Globus pallidus (tissue), 1 donor: ENCODE results near the gene SNPH.
"Not testable (repeated sequence)": the region's sequence is repeated elsewhere in the genome, so short reads cannot be mapped to it uniquely, and the experiment has no call there.

Source experiments
- DNase-seq: peaks from one replicate; pipeline ENCODE4 v3.0.0-alpha.2; 2015; ENCODE audit warnings: low spot score

SNPH gene, protein sequence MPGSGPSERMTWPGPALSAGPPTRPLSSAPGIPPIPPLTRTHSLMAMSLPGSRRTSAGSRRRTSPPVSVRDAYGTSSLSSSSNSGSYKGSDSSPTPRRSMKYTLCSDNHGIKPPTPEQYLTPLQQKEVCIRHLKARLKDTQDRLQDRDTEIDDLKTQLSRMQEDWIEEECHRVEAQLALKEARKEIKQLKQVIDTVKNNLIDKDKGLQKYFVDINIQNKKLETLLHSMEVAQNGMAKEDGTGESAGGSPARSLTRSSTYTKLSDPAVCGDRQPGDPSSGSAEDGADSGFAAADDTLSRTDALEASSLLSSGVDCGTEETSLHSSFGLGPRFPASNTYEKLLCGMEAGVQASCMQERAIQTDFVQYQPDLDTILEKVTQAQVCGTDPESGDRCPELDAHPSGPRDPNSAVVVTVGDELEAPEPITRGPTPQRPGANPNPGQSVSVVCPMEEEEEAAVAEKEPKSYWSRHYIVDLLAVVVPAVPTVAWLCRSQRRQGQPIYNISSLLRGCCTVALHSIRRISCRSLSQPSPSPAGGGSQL

DNA sequence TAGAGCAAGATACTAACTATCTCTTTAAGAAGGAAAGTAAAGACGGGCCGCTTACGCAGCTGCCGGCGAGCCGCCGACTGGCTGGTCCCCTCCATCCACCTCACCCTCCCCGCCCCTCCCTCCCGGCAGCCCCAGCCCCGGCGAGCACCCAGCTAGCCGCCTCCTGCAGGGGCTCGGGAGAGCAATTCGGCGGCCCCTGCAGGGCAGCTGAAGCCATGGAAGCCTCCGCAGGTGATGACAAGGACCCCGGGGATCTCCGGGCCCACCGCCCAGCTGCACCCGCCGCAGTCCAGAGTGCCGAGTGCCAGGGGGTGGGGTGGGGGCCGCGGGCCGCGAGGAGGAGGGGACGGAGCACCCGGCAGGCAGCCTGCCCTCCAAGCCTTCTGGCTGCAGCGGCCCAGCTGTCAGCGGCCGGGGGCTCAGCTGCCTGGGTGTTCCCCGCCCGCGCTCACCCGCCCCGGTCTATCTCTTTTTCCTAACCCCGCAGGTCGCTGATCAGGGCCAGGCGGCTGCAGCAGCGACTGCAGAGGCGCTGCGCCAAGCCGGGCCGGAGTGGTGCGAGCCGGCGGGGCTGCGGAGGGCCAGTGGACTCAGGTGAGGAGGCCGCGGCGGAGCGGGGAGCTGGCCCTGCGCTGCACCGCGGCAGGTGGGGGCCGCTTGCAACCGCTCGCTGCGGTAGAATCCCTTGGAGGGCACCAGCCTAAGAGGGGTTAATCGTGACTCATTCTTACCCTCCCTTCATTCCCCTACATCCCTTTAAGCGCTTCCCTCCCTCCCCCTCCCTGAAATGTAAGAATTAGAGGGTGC lies at the start of gene SNPH:
Gene SNPH (plus strand): TSS at position 128 of the 807 bp plus-strand sequence. CDS start 29,946 bp downstream, outside the sequence.
- peak; percentile 31 for DNase-seq

DNA sequence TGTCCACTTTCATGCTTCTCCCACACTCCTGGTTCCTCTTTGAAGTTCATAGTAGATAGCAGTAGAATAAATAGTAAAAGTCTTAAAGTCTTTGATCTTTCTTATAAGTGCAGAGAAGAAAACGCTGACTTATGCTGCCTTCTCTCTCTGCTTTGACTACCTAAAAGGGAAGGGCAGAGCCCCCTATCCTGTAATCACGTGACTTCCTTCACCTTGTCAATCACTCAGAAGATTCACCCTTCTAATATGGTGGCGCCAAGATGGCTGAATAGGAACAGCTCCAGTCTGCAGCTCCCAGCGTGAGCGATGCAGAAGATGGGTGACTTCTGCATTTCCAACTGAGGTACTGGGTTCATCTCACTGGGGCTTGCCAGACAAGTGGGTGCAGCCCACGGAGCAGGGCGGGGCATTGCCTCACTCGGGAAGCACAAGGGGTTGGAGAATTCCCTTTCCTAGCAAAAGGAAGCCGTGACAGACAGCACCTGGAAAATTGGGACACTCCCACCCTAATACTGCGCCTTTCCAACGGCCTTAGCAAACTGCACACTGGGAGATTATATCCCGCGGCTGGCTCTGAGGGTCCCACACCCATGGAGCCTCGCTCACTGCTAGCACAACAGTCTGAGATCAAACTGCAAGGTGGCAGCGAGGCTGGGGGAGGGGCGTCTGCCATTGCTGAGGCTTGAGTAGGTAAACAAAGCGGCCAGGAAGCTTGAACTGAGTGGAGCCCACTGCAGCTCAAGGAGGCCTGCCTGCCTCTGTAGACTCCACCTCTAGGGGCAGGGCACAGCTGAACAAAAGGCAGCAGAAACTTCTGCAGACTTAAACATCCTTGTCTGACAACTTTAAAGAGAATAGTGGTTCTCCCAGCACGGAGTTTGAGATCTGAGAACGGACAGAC lies 49.3 kb upstream of the SNPH start:
- not testable (repeated sequence) for DNase-seq

DNA sequence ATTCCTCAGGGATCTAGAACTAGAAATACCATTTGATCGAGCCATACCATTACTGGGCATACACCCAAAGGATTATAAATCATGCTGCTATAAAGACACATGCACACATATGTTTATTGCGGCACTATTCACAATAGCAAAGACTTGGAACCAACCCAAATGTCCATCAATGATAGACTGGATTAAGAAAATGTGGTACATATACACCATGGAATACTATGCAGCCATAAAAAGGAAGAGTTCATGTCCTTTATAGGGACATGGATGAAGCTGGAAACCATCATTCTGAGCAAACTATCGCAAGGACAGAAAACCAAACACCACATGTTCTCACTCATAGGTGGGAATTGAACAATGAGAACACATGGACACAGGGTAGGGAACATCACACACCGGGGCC lies 43.3 kb upstream of the SNPH start:
- DNase-seq = not testable (repeated sequence)

DNA sequence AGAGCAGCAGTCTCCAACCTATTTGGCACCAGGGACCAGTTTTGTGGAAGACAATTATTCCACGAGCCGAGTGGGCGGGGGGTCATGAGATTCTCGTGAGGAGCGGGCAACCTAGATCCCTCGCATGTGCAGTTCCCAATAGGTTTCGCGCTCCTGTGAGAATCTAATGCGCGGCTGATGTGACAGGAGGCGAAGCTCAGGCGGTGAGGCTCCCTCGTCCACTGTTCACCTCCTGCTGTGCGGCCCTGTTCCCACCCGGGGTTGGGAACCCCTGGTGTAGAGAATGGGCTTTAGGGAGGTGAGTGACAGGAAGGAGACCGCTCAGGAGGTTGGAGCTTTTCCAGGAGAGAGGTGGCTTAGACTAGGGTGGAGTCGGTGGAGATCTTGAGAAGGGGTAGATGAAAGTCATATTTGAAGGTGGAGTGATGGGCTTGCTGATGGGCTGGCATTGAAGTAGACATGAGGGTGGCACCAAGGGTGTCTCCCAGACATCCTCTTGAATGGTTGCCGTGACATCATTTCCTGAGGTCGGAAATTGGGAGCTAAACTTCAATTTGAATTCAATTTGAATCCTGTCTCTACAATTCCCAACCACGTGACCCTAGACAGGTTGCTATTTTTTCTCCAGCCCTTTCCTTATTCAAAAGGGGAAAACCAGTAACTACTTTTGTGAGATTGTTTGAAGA lies 41.7 kb upstream of the SNPH start:
- DNase-seq = no peak

DNA sequence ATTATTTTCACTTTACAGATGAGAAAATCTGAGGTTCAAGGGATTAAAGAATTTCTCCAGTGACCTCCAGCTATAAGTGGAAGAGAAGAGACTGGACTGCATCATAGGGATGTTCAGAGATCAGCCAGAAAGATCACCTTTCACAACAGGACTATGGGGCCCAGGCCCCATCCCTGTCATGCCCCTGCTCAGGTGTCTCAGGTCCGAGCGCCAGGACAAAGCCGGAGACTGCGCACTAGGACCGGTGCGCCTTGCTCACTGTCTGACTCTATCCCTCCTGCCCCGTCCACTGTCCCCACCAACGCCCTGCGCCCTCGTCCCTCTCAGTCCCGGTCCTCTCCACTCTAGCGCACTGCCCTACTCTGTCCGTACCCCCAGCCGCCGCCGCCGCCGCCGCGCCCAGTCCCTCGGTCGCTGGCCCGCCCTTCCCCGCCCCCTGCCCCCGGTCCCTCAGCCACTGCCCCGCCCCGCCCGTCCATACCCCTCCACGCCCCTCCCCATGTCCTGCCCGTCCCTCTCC lies 40.8 kb upstream of the SNPH start:
- no peak for DNase-seq

DNA sequence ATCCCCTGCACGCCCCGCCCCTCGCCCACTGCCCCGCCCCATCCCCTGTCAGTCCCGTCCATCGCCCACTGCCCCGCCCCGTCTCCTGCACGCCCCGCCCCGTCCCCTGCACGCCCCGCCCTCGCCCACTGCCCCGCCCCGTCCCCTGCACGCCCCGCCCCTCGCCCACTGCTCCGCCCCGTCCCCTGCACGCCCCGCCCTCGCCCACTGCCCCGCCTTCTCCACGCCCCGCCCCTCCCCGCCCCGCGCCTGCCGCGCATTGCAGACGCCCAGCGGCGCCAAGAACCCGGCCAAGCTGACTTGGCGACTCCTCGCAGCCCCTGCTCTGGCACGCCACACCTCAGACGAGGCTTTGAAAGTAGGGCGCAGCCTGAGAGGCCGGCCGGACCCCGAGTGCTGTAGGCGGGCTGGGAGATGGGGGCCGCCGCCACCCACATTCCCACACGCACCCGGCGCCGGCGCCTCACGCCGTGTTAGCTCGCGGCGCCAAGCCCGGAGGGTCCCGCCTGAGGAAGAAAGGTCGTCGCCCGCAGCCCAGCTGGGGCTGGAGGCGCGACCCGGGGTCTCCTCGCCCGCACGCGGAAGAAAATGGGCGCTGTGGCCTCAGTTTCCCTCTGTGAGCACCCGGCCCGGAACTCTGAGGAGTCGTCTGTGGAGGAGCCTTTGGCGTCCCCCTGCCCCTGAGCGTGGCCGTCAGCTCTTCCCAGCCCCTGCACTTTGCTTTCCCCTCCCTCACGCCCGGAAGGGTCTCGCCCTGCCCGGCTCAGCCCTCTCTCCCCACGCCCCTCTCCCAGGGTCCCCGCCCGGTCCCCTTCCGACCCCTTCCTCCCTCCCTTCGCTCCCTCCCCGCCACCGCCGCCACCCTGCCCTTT lies 40.1 kb upstream of the SNPH start, which contains the start of gene RAD21L1:
Gene RAD21L1 (plus strand): TSS at position 262 of the 872 bp plus-strand sequence. CDS start 2,410 bp downstream, outside the sequence.
- peak; percentile 46 for DNase-seq

DNA sequence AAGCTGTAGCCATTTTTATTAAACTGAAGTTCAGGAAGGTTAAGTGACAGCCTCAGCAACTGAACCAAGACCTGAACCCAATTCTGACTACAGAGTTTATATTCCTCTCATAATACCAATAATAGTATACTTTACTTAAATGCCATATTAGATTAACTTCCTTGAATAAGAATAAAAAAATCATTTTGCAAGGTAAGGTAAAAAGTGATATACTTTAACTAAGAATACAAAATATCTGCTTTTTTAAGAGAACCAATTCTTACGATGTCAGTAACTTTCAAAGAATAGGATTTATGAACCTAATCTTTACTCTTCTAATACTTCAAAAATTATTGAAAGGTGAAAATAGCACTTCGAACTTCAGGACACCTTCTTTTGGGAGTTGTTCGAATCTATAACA lies 36.6 kb upstream of the SNPH start:
- DNase-seq = no peak

DNA sequence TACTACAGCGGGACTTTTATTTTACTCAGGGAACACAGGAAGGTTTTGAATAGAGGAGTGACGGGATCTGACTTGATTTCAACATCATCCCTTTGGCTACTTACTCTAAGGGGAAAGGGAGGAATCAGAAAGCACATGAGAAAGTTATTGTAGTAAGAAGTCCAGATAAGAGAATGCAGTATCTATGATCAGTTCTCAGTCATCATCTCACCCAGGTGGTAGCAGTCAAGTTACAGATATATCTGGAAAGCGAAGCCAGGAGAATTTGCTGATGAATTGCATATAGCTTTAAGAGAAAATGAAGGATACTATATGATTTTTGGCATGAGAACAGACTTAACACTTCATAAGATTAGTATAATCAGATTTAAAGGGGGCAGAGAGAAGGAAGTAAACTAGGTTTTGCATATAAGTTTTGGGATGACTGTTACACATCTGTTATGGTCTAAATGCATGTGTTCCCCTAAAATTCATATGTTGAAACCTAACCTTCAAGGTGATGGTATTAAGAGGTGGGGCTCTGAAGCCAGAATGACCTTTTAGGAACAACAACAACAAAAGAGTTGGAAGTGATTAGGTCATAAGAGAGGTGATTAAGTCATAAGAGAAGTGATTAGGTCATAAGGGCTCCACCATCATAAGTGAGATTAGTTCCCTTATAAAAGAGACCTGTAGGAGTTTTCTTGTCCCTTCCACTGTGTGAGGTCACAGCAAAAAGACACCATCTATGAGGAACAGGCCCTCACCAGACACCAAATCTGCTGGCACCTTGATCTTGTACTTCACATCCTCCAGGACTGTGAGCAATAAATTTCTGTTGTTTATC lies 33.6 kb upstream of the SNPH start:
- no peak for DNase-seq

DNA sequence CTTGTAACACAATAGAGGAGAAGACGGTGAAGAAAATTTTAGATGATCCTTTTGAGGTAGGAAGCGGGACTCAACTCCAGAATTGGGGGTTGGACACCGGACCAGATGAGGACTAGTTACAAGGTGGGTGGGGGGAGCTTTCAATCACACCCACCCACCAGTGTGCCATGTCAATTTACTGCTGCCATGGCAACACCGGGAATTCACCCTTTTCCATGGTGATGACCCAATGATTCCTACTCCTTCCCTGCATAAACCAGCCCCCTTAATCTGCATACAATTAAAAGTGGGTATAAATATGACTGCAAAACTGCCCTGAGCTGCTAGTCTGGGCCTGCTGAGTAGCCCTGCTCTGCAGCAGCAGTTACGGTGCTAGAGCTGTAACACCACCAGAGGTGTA lies 25.5 kb upstream of the SNPH start:
- no peak for DNase-seq

DNA sequence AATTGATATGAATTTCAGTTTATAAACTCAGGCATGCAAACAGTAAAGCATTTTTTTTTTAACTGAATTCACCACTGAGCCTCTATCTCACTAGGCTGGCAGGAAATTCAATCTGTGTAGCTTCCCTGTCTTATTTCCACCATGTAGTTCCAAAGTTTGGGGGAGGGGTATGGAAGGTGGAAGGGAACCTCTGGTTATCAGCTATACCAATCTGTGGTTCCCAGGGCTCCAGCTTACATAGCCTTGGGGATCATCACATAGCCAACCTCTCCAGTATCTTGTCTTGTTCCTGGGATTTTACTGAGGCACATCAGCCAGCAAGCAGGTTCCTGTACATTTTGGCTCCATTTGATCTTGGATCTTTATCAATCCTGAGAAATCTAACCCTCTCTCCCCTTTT lies 24.6 kb upstream of the SNPH start:
- DNase-seq = no peak

DNA sequence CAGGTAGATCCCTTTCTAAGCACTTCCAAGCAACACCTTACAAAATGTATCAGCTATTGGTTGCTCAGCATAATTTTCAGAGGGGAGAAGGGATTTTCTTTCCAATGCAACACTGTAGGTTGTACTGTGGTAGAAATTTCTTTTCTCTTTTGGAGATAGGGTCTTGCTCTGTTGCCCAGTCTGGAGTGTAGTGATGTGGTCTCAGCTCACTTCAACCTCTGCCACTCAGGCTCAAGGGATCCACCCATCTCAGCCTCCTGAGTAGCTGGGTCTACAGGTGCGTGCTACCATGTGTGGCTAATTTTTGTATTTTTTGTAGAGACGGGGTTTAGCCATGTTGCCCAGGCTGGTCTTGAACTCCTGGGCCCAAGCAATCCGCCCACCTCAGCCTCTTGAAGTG lies 24.0 kb upstream of the SNPH start:
- no peak for DNase-seq

DNA sequence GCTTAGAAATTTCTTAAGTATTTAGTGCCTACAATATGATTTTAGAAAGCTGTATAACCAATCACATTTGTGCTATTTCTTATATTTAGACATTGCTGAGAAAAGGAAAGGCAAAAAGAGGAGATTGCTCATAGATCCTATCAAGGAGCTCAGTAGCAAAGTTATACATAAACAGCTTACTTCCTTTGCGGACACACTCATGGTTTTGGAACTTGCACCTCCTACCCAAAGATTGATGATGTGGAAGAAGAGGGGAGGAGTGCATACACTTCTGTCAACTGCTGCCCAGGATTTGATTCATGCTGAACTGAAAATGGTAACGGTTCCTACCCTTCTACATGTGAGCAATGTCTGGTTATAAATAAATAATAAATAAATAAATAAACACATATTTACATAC lies 23.6 kb upstream of the SNPH start:
- DNase-seq = no peak

DNA sequence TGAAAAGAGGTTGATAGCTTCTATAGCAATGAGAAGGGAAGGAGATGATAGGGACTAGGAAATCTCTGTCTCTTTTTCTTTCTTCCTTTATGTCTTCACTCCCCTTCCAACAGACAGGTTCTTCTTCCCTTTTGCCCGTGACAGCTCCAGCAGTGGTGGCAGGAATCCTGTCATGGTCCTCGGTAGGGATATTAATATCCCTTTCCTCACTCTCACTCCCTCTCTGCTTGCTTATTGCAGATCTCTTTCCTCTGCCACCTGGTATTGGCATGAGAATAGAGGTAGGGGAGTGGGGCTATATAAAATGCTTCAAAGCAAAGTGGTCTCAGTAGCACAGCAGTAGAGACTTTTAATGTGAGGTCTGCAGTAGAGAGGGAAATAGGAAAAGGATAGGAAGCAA lies 20.5 kb upstream of the SNPH start:
- DNase-seq = no peak

DNA sequence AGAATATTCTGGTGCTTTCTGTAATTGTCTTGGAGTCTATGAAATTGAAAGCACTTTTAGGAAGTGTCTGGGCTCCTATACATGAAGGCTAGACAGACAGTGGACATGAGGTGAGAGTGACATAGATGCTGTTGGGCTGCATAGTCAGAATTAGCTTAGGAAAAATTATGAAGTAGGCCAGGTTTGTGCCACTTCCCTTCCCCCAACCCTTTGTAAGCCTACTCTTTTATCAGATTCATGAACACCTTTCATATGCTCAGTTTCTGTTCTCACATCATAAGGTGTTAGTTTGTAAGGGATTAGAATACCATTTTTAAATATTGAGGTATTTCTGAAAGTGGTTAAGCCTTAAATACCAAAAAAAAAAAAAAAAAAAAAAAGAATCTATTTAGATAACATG lies 18.4 kb upstream of the SNPH start:
- DNase-seq = no peak

DNA sequence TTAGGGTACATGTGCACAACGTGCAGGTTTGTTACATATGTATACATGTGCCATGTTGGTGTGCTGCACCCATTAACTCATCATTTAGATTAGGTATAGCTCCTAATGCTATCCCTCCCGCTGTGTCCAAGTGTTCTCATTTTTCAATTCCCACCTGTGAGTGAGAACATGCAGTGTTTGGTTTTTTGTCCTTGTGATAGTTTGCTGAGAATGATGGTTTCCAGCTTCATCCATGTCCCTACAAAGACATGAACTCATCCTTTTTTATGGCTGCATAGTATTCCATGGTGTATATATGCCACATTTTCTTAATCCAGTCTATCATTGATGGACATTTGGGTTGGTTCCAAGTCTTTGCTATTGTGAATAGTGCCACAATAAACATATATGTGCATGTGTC lies 15.8 kb upstream of the SNPH start:
- DNase-seq = not testable (repeated sequence)

DNA sequence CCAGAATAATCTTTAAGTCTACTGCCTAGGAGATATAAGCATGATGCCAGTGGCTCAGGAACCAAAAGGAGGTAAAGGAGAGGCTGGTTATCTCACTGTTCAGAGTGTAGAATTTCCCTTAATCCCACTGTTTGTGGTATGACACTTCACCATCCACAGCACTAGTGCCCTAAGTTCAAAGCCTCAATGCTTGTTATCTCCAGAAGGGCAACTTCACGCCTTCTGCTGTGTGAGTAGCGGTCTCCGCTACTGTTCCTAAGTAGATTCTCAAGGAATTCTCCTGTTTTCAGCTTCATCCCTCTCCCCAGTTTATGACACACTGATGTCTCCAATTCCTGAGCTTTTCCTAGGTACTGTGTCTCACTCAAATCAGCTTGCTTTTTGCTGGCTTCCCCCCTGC lies 13.7 kb upstream of the SNPH start:
- no peak for DNase-seq

DNA sequence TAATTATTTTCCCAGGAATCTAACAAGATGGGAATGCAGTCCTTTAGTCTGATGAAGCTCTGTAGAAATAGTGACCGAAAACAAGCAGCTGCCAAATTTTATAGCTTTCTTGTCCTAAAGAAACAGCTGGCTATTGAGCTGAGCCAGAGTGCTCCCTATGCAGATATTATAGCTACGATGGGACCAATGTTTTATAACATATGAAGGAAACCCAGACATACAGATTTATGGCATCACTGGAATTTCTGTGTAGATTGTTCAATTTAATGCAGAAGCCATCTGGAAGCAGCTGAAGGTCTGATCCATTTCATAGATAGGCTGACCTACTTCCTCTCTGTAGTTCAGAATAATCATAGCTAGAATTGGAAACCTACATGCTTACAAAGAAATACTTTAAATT lies 11.8 kb upstream of the SNPH start:
- no peak for DNase-seq

DNA sequence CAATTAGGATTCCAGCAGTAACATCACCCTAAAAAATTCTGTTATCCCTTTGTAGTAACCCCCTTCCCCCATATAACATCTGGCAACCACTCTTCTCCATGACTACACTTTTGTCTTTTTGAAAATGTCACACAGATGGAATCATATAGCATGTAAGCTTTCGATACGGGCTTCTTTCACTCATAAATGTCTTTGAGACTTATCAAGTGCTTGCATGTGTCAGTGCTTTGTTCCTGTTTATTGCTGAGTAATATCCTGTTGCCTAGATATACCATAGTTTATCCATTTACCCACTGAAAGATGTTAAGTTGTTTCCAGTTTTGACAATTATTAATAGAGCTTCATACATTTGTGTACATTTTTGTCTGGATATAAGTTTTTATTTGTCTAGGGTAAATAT lies 10.4 kb upstream of the SNPH start:
- DNase-seq = no peak

DNA sequence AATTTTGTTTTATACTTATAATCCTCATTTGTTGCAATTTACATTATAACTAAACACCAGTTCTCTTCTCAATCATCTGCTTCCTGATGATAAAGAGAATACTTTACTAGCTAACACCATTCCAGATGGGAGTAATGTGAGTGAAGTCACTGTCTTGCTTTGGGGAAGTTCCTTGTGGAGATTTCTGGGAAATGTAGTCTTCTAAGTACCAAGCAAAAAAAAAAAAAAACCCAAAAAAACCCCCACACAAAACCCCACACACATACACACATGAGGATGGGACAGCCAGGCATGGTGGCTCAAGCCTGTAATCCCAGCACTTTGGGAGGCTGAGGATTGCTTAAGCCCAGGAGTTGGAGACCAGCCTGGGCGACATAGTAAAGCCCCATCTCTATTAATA lies 2.2 kb upstream of the SNPH start:
- no peak for DNase-seq
